Measurements from ENCODE around the gene IQCN.

Gene IQCN

GRCh38 chr19:18264137-18264854 is 10.0 kb downstream of the IQCN start:
- no peak for DNase-seq

- no peak for DNase-seq
Observed at GRCh38 chr19:18263324-18264136, 10.7 kb downstream of the IQCN start.

- DNase-seq, result no peak
Observed at GRCh38 chr19:18262917-18263316, 11.3 kb downstream of the IQCN start.

GRCh38 chr19:18262144-18262543 is 12.1 kb downstream of the IQCN start:
- no peak for DNase-seq

GRCh38 chr19:18261474-18261873 is 12.8 kb downstream of the IQCN start:
- DNase-seq, result no peak

GRCh38 chr19:18259893-18260292 is 14.4 kb downstream of the IQCN start:
- no peak for DNase-seq

- DNase-seq, result no peak
Observed at GRCh38 chr19:18257503-18258470, 16.5 kb downstream of the IQCN start.

- no peak for DNase-seq
Observed at GRCh38 chr19:18254546-18255503, 19.4 kb downstream of the IQCN start.

GRCh38 chr19:18253716-18254115 is 20.5 kb downstream of the IQCN start:
- no peak for DNase-seq

- DNase-seq, result no peak
Observed at GRCh38 chr19:18253130-18253529, 21.1 kb downstream of the IQCN start.

GRCh38 chr19:18252370-18252717 is 21.9 kb downstream of the IQCN start:
- DNase-seq, result no peak

- DNase-seq, result peak; percentile 61
Observed at GRCh38 chr19:18251587-18252369, 22.5 kb downstream of the IQCN start.

GRCh38 chr19:18249834-18250233 is 24.4 kb downstream of the IQCN start:
- no peak for DNase-seq

GRCh38 chr19:18245297-18245696 is 29.0 kb downstream of the IQCN start:
- DNase-seq, result no peak

GRCh38 chr19:18239303-18239702 is 34.9 kb downstream of the IQCN start:
- no peak for DNase-seq

GRCh38 chr19:18234194-18234593 is 40.1 kb downstream of the IQCN start:
- peak; percentile 37 for DNase-seq

GRCh38 chr19:18233224-18233825 is 40.9 kb downstream of the IQCN start:
- DNase-seq, result no peak

- peak; percentile 15 for DNase-seq
Observed at GRCh38 chr19:18232540-18233223, 41.6 kb downstream of the IQCN start.

- no peak for DNase-seq
Observed at GRCh38 chr19:18231775-18232174, 42.5 kb downstream of the IQCN start.
